Stimulated activated CD4-positive, alpha-beta T cell treated with anti-CD3 and anti-CD28 coated beads, Interleukin-15, amount 100 ng/mL, for 48 hours (primary cell): ENCODE results near the gene FOXO3.

ENCODE experiments used
- DNase-seq, 2 donors: peaks; one replicate each; pipeline ENCODE4 v3.0.0-alpha.2; 2020; ENCODE audit warnings: low read depth in 2 of 2

The FOXO3 gene

DNA sequence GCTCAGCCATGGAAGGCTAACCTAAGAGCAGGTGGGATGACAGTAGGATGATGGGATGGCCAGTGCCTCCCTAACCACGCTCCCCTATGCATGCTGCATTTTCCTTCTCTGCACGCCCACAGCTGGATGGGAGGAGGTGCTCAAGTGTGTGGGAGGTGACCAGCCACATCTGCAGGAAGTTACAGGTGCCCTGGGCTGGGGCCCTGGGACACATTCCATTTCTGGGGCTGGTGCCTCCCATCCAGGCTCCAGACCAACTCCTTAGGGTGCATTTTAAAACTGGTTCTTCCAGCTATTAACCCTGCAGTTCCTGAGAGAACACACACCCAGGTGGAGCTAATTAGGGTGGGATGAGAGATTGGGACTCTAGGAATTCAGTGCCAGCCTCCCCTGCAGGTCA, 152.2 kb downstream of the FOXO3 start:
- no peak for DNase-seq

DNA sequence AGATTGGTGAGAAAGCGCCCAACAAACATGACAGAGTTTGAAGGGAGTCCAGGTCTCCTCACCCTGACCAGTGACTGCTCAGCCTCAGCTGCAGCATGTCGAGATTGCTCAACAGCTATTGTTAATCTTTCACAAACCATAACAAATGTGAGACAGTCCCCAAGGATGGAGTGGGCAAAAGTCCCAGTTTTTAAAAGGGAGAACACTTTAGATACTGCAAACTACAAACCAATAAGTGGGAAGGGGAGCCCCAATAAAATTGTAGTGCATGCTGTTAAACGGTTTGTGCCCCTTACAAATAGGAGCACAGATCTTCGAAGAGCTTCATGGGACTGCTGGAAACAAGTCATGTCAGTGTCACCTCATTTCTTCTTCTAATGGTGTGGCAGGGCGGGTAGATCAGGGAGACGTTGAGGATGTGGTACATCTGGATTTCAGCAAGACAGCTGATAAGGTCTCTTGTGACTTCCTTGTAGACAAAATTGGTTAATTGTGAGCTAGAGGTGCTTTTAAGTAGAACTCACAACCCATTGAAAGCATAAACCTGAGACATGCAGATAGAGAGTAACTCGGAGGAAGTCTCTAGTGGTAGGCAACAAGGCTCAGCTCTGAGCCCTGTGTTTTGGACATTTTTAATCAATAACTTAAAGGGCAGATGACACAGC, 153.5 kb downstream of the FOXO3 start:
- no peak for DNase-seq

- DNase-seq, result no peak
Measured at GRCh38 chr6:108714766-108715414, 154.2 kb downstream of the FOXO3 start.

DNA sequence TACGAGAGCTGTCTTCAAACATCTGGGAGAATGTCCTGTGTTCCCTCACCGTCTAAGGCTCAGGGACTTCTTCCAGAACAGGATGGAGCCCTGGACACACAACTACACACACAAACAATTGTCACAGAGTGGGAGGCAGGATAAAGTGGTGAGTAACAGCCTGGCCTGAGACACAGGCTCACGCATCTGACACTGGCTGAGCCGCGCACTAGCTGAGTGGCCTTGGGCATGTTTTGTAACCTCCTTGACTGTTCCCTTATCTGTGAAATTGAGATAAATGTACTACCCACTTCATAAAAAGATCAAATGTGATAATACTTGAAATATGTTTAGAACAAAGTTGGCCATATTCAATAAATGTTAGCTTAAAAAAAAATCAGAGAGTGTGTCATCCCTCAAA, 155.1 kb downstream of the FOXO3 start:
- no peak for DNase-seq

- no peak for DNase-seq
Measured at GRCh38 chr6:108716801-108717791, 156.4 kb downstream of the FOXO3 start.

GRCh38 chr6:108719477-108719876, 158.8 kb downstream of the FOXO3 start:
- DNase-seq, result no peak

DNA sequence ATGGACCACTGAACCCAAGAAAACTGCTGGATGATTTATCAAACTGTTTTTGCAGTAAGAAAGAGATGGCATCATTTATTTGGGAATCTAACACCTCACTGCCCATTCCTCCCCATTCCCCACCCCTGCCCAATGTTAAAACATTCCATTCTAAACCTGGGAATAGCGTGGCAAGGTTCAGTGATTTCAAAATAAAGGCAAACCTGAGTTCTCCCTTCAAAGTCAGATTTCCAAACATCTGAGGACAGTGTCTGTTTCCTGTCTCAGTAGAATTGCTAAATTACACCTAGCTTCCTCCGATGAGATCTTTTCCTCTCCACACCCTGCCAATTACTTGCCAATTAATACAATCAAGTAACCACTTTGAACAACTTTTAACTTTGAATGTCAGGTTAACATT, 160.1 kb downstream of the FOXO3 start:
- DNase-seq, result no peak

GRCh38 chr6:108721286-108721685, 160.6 kb downstream of the FOXO3 start:
- no peak for DNase-seq

DNA sequence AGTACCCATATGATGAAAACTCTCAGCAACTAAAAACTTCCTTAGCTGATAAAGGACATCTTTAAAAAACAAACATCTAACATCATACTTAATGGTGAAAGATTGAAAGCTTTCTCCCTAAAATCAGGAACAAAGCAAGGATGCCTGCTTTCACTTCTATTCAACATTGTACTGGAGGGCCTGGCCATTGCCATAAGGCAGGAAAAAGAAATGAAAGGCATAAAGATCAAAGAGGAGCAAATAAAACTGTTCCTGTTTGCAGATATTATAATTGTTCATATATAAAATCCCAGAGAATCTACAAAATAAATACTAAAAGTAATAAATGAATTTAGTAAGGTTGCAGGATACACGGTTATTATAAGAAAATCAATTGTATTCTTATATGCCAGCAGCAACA, 162.9 kb downstream of the FOXO3 start:
- DNase-seq, result no peak

GRCh38 chr6:108726726-108727339, 166.1 kb downstream of the FOXO3 start:
- DNase-seq, result no peak

DNA sequence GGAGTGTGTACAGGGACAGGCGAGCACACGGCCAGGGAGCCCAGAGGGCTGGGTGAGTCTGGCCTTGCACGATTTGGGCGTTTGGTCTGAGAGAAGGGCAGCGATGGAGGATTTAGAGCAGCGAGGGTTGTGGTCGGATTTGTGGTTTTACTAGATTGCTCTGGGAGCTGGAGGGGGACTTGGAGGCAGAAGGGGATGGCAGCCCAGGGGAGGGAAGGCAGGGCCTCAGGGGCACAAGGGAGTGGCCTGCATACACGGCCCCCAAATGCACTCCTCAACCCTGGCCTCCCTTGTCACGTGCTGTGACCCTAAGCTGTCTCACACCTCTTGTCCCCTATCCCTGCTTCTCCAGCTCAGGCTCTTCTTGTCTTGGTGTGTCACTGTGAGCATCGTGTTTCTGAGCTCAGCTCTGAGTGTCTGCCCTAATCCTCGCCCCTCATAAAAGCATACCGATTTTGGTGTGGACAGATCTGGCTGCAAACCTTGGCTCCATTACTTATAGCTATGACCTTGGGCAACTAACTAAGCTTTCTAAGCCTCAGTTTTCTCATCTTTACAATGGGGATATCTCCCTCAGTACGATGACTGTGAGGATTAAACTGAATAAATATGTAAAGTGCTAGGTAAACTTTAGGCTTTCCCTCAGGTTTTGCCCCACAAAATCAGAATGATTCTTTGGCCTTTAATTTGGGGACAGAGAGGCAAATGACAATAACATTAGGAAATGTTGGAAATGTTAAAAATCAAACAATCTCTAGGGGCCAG, 167.4 kb downstream of the FOXO3 start:
- no peak for DNase-seq

DNA sequence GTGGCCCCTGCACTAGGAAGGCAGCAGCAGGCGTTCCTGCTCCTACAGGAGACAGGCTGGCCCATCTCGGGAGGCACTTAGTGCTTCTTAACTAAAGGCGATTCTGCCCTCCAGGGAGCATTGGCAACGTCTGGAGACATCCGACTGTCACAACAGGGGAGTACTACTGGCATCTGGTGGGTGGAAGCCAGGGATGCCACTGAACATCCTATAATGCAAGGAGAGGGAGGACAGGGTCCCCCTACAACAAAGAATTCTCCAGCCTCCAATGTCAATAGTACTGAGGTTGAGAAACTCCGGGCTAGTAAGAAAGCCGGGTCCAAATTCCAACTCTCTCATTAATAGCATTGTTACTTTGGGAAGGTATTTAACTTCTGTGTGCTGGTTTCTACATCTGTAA, 168.1 kb downstream of the FOXO3 start:
- no peak for DNase-seq

- DNase-seq, result no peak
Measured at GRCh38 chr6:108730635-108731515, 170.2 kb downstream of the FOXO3 start.

GRCh38 chr6:108732091-108732870, 171.6 kb downstream of the FOXO3 start:
- no peak for DNase-seq

GRCh38 chr6:108733051-108733450, 172.3 kb downstream of the FOXO3 start:
- no peak for DNase-seq

DNA sequence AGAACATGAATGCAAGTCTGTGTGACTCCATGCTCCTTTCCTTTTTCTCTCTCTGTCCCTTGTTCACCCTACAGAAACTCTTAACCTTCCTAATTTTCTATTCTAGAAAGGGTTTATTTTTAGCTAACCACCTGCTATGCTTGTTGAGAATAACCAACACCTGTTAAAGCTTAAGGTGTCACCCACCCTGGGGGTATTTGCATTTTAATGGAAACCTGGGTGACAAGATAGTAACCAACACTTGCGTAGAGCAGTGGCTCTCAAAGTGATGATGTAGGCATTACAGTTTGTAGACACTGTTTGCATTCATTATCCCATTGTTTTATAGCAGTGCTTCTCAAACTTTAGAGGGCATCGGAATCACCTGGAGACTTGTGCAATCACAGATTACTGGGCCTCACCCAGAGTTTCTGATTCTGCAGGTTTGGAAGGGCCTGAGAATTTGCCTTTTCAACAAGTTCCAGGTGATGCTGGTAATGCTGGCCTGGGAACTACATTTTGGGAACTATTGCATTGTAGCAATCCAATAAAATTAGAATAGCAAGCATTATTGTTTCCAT, 173.1 kb downstream of the FOXO3 start:
- DNase-seq, result no peak
